Rectal smooth muscle tissue (tissue), 1 donor: ENCODE measurements around the gene RIMS4.
A peak's percentile ranks its signal among the peaks of the same experiment; 100 is the strongest.

Source experiments
- H3K27ac ChIP-seq: one replicate; pipeline ENCODE4 v1.7.0; 2013; ENCODE audit warnings: low read depth, low read length, inconsistent platforms
- H3K27me3 ChIP-seq: one replicate; pipeline ENCODE4 v1.7.0; 2013; ENCODE audit warnings: low read length; ENCODE audit not compliant: control insufficient read depth, insufficient read depth
- H3K36me3 ChIP-seq: one replicate; pipeline ENCODE4 v1.7.0; 2013; ENCODE audit warnings: low read length; ENCODE audit not compliant: control insufficient read depth, insufficient read depth
- H3K4me1 ChIP-seq: one replicate; pipeline ENCODE4 v1.7.0; 2013; ENCODE audit warnings: low read length; ENCODE audit not compliant: control insufficient read depth, insufficient read depth
- H3K4me3 ChIP-seq: one replicate; pipeline ENCODE4 v1.7.0; 2013; ENCODE audit warnings: low read length
- H3K9ac ChIP-seq: one replicate; pipeline ENCODE4 v1.7.0; 2013; ENCODE audit warnings: low read length

The RIMS4 gene

GRCh38 chr20:44725837-44726236 is 84.5 kb downstream of the RIMS4 start:
- Histone ChIP-seq H3K27me3 (no peaks in the 10 kb centered on the region), H3K4me3 (no peak overlapping the region), H3K4me1 (peaks cover 3% of the 10 kb centered on the region), H3K27ac (no peak overlapping the region), H3K9ac (no peak overlapping the region), H3K36me3 (no peaks in the 10 kb centered on the region)

- no peaks in the 10 kb centered on the region for H3K36me3 ChIP-seq
- H3K9ac ChIP-seq = no peak overlapping the region
- peaks cover 3% of the 10 kb centered on the region for H3K4me1 ChIP-seq
- no peak overlapping the region for H3K27ac ChIP-seq
- H3K4me3 ChIP-seq = no peak overlapping the region
- no peaks in the 10 kb centered on the region for H3K27me3 ChIP-seq
These were observed 85.8 kb downstream of the RIMS4 start for GRCh38 chr20:44724423-44725091.

GRCh38 chr20:44723798-44724362 is 86.5 kb downstream of the RIMS4 start:
- H3K4me3 ChIP-seq = no peak overlapping the region
- no peak overlapping the region for H3K9ac ChIP-seq
- no peaks in the 10 kb centered on the region for H3K4me1 ChIP-seq
- no peaks in the 10 kb centered on the region for H3K36me3 ChIP-seq
- no peaks in the 10 kb centered on the region for H3K27me3 ChIP-seq
- H3K27ac ChIP-seq = no peak overlapping the region

- H3K27me3 ChIP-seq = no peaks in the 10 kb centered on the region
- H3K36me3 ChIP-seq = no peaks in the 10 kb centered on the region
- no peak overlapping the region for H3K4me3 ChIP-seq
- no peak overlapping the region for H3K27ac ChIP-seq
- H3K4me1 ChIP-seq = no peaks in the 10 kb centered on the region
- no peak overlapping the region for H3K9ac ChIP-seq
These were observed 87.0 kb downstream of the RIMS4 start for GRCh38 chr20:44723391-44723790.

- no peak overlapping the region for H3K4me3 ChIP-seq
- no peaks in the 10 kb centered on the region for H3K27me3 ChIP-seq
- no peak overlapping the region for H3K27ac ChIP-seq
- H3K9ac ChIP-seq = no peak overlapping the region
- no peaks in the 10 kb centered on the region for H3K36me3 ChIP-seq
- no peaks in the 10 kb centered on the region for H3K4me1 ChIP-seq
These were observed 87.4 kb downstream of the RIMS4 start for GRCh38 chr20:44722990-44723389.

GRCh38 chr20:44721785-44722054 is 88.6 kb downstream of the RIMS4 start:
- H3K9ac ChIP-seq = no peak overlapping the region
- H3K4me3 ChIP-seq = no peak overlapping the region
- no peaks in the 10 kb centered on the region for H3K4me1 ChIP-seq
- no peaks in the 10 kb centered on the region for H3K27me3 ChIP-seq
- H3K36me3 ChIP-seq = no peaks in the 10 kb centered on the region
- no peak overlapping the region for H3K27ac ChIP-seq

GRCh38 chr20:44720997-44721784 is 89.2 kb downstream of the RIMS4 start:
- Histone ChIP-seq H3K27me3 (no peaks in the 10 kb centered on the region), H3K4me1 (no peaks in the 10 kb centered on the region), H3K27ac (no peak overlapping the region), H3K36me3 (no peaks in the 10 kb centered on the region), H3K9ac (no peak overlapping the region), H3K4me3 (no peak overlapping the region)

GRCh38 chr20:44720621-44720996 is 89.7 kb downstream of the RIMS4 start:
- Histone ChIP-seq H3K27me3 (no peaks in the 10 kb centered on the region), H3K4me3 (no peak overlapping the region), H3K4me1 (no peaks in the 10 kb centered on the region), H3K27ac (no peak overlapping the region), H3K36me3 (no peaks in the 10 kb centered on the region), H3K9ac (no peak overlapping the region)

GRCh38 chr20:44719841-44720240 is 90.5 kb downstream of the RIMS4 start:
- Histone ChIP-seq H3K27me3 (no peaks in the 10 kb centered on the region), H3K4me3 (no peak overlapping the region), H3K36me3 (no peaks in the 10 kb centered on the region), H3K9ac (no peak overlapping the region), H3K27ac (no peak overlapping the region), H3K4me1 (peaks cover 3% of the 10 kb centered on the region)

GRCh38 chr20:44717986-44718385 is 92.4 kb downstream of the RIMS4 start:
- H3K4me1 ChIP-seq = peaks cover 4% of the 10 kb centered on the region
- no peaks in the 10 kb centered on the region for H3K27me3 ChIP-seq
- H3K9ac ChIP-seq = no peak overlapping the region
- no peak overlapping the region for H3K4me3 ChIP-seq
- H3K27ac ChIP-seq = no peak overlapping the region
- H3K36me3 ChIP-seq = no peaks in the 10 kb centered on the region

GRCh38 chr20:44716309-44717106 is 93.8 kb downstream of the RIMS4 start:
- H3K4me3 ChIP-seq = no peak overlapping the region
- H3K27me3 ChIP-seq = no peaks in the 10 kb centered on the region
- H3K27ac ChIP-seq = no peak overlapping the region
- no peaks in the 10 kb centered on the region for H3K36me3 ChIP-seq
- no peak overlapping the region for H3K9ac ChIP-seq
- peaks cover 4% of the 10 kb centered on the region for H3K4me1 ChIP-seq

- H3K36me3 ChIP-seq = no peaks in the 10 kb centered on the region
- no peak overlapping the region for H3K9ac ChIP-seq
- no peak overlapping the region for H3K27ac ChIP-seq
- peaks cover 4% of the 10 kb centered on the region for H3K4me1 ChIP-seq
- no peaks in the 10 kb centered on the region for H3K27me3 ChIP-seq
- peak overlapping the region; percentile 7 for H3K4me3 ChIP-seq
These were observed 94.6 kb downstream of the RIMS4 start for GRCh38 chr20:44715499-44716308.
